Panc1 (cell line): ENCODE results near the gene CREB3. TPM values are rescaled to one million over a fixed set of nuclear protein-coding genes. Genes with fewer than 3 reads are reported as not detected.

Experiments
- ATAC-seq: fragments of 200-7000 bp; cut with Tn5 transposase; 2 replicates; pipeline ENCODE4 v1.9.1; 2020; ENCODE audit warnings: mild to moderate bottlenecking, moderate library complexity
- BruUV-seq: library from RNA; stranded (reverse); fragments of 400-500 nt; replicated peaks from 2 replicates; lab custom pipeline; 2021; lab: Mats Ljungman, UMichigan
- CTCF ChIA-PET: fragments of 300-600 bp; sonication (Branson Sonifier 250); formaldehyde crosslinking; loops from one replicate; lab custom pipeline; 2022; ENCODE audit warnings: antibody characterized with exemption; lab: Charles Lee
- POLR2A ChIA-PET: fragments of 300-600 bp; sonication (Branson Sonifier 250); formaldehyde crosslinking; loops from one replicate; lab custom pipeline; 2022; ENCODE audit warnings: antibody characterized with exemption; lab: Charles Lee
- DNase-seq: peaks from one replicate; pipeline ENCODE4 v3.0.0-alpha.2; 2010; ENCODE audit warnings: low read depth, low spot score
- H3K27ac ChIP-seq: 2 replicates; pipeline ENCODE4 v1.5.1; 2011; ENCODE audit warnings: mild to moderate bottlenecking, low read length, inconsistent platforms
- H3K27me3 ChIP-seq: fragments of 200-500 bp; sonication (Bioruptor generic); 2 replicates; pipeline ENCODE4 v1.6.0; 2014; ENCODE audit warnings: low read length, inconsistent platforms; ENCODE audit not compliant: control insufficient read depth, insufficient read depth
- H3K36me3 ChIP-seq: fragments of 200-500 bp; sonication (Bioruptor generic); 2 replicates; pipeline ENCODE4 v1.5.1; 2014; ENCODE audit warnings: inconsistent platforms, mild to moderate bottlenecking, low read length, moderate library complexity; ENCODE audit not compliant: control insufficient read depth, insufficient read depth
- H3K4me1 ChIP-seq: 2 replicates; pipeline ENCODE4 v1.5.1; 2011; ENCODE audit warnings: inconsistent platforms, mild to moderate bottlenecking, low read length, moderate library complexity; ENCODE audit not compliant: control insufficient read depth, insufficient read depth
- H3K4me3 ChIP-seq, 2 experiments: 2 replicates each; pipeline ENCODE4 v1.5.1; 2011 to 2012; ENCODE audit warnings: low read depth in 2 of 2, low read length in 2 of 2, mild to moderate bottlenecking in 2 of 2, inconsistent platforms in 1 of 2, moderate library complexity in 1 of 2
- H3K9me3 ChIP-seq: fragments of 200-500 bp; sonication (Bioruptor generic); 2 replicates; pipeline ENCODE4 v1.5.1; 2014; ENCODE audit warnings: low read depth, mild to moderate bottlenecking, inconsistent platforms, low read length, moderate library complexity; ENCODE audit not compliant: control insufficient read depth, insufficient read depth
- CTCF ChIP-seq: fragments of 450-650 bp; IDR thresholded peaks from 2 replicates; pipeline ENCODE4 v1.5.1; 2017; ENCODE audit warnings: mild to moderate bottlenecking
- POLR2AphosphoS5 ChIP-seq: IDR thresholded peaks from 2 replicates; pipeline ENCODE4 v1.6.1; 2012; ENCODE audit warnings: mild to moderate bottlenecking, low read depth, low read length, moderate library complexity
- REST ChIP-seq, 2 experiments: IDR thresholded peaks; 2 replicates each; pipeline ENCODE4 v1.6.1; 2011 to 2012; ENCODE audit warnings: low read depth in 2 of 2, control low read depth in 1 of 2, low read length in 1 of 2, mild to moderate bottlenecking in 1 of 2, moderate library complexity in 1 of 2; ENCODE audit not compliant: insufficient read depth in 1 of 2
- SIN3A ChIP-seq: IDR thresholded peaks from 2 replicates; pipeline ENCODE4 v1.6.1; 2012; ENCODE audit warnings: low read depth, mild to moderate bottlenecking, low read length, moderate library complexity, borderline replicate concordance; ENCODE audit not compliant: insufficient read depth
- TCF7L2 ChIP-seq: IDR thresholded peaks from 2 replicates; pipeline ENCODE4 v1.6.1; 2011; ENCODE audit warnings: mild to moderate bottlenecking, low read depth, low read length, inconsistent platforms
- in situ Hi-C: cut with HindIII; loops from 2 replicates; pipeline ENCODE4 v1.10.0; 2016; ENCODE audit warnings: low sequenced_read_pairs, low pct_unique_long_range_greater_than_20kb
- intact Hi-C: fragments of 100-400 bp; cut with micrococcal nuclease; formaldehyde crosslinking; loops from one replicate; pipeline ENCODE4 v1.10.0; 2022; ENCODE audit not compliant: unreplicated experiment
- total RNA-seq: library from RNA; stranded (reverse); gene quantifications from one replicate; pipeline ENCODE4 v1.2.1, GENCODE V29; 2021; ENCODE audit not compliant: unreplicated experiment

Gene CREB3
- total RNA-seq, 1 experiment from 2014 or later = 67.0 TPM

GRCh38 chr9:35737143-35737542 lies 4.7 kb downstream of the CREB3 start:
- no peaks in the 10 kb centered on the region for H3K27me3 ChIP-seq
- intact Hi-C loops = no loop called here
- no peak for ATAC-seq
- ChIA-PET CTCF (interaction anchor here (0.8 kb wide), 1 partner anchor 11 kb away, joined by 4 read pairs; the partner anchor contains the start of gene GBA2), POLR2A (interaction anchor here (0.6 to 1.2 kb wide), 2 partner anchors 20 to 51 kb away, joined by 4 to 11 read pairs; no protein-coding TSS in a partner anchor)
- BruUV-seq = no TSS peak
- TF ChIP-seq SIN3A (no peak), CTCF (no peak), TCF7L2 (no peak), POLR2AphosphoS5 (no peak), REST (IDR thresholded peaks at IDR 0.05; ENCODE audit: insufficient read depth in 1 of 2, low read depth in 2 of 2, low read length in 1 of 2) (no peak)
- peaks cover 24% of the 10 kb centered on the region for H3K4me1 ChIP-seq
- peaks cover 25% of the 10 kb centered on the region for H3K36me3 ChIP-seq
- H3K4me3 ChIP-seq = no peak overlapping the region
- in situ Hi-C loops = no loop called here
- H3K27ac ChIP-seq = peak overlapping the region; percentile 51
- no peaks in the 10 kb centered on the region for H3K9me3 ChIP-seq
- DNase-seq = no peak

GRCh38 chr9:35738186-35738585 lies 5.7 kb downstream of the CREB3 start:
- TF ChIP-seq CTCF (no peak), POLR2AphosphoS5 (0 out of 2 replicates have a peak, but pooled peaks have one; percentile 11), REST (IDR thresholded peaks at IDR 0.05; ENCODE audit: insufficient read depth in 1 of 2, low read depth in 2 of 2, low read length in 1 of 2) (no peak), TCF7L2 (no peak), SIN3A (no peak)
- peaks cover 29% of the 10 kb centered on the region for H3K36me3 ChIP-seq
- in situ Hi-C loops = no loop called here
- no TSS peak for BruUV-seq
- no peak overlapping the region for H3K4me3 ChIP-seq
- H3K9me3 ChIP-seq = no peaks in the 10 kb centered on the region
- no peaks in the 10 kb centered on the region for H3K27me3 ChIP-seq
- H3K27ac ChIP-seq = no peak overlapping the region
- no peak for DNase-seq
- no peak for ATAC-seq
- ChIA-PET POLR2A (interaction anchor here (0.6 to 1.2 kb wide), 3 partner anchors 19 to 577 kb away, joined by 3 to 7 read pairs (median 4); no protein-coding TSS in a partner anchor), CTCF (no interaction called here)
- H3K4me1 ChIP-seq = peaks cover 23% of the 10 kb centered on the region
- intact Hi-C loops = no loop called here
